Calu3 (cell line): ENCODE measurements around the gene MCF2L2. TPM values are rescaled to one million over a fixed set of nuclear protein-coding genes. Genes with fewer than 3 reads are reported as not detected.

Experiments
- BruUV-seq: library from RNA; stranded (reverse); fragments of 400-500 nt; replicated peaks from 2 replicates; lab custom pipeline; 2021; lab: Mats Ljungman, UMichigan
- CTCF ChIA-PET: fragments of 300-600 bp; sonication (Branson Sonifier 250); formaldehyde crosslinking; loops from one replicate; lab custom pipeline; 2022; ENCODE audit warnings: antibody characterized with exemption; lab: Charles Lee
- DNase-seq: peaks from one replicate; pipeline ENCODE4 v3.0.0; 2022
- H3K27ac Mint-ChIP-seq: one replicate; pipeline ENCODE4 v1.8.0; 2022; ENCODE audit warnings: mixed read lengths; ENCODE audit not compliant: unreplicated experiment
- H3K27me3 Mint-ChIP-seq: one replicate; pipeline ENCODE4 v1.8.0; 2022; ENCODE audit warnings: mixed read lengths; ENCODE audit not compliant: unreplicated experiment
- H3K36me3 Mint-ChIP-seq: one replicate; pipeline ENCODE4 v1.8.0; 2022; ENCODE audit warnings: mild to moderate bottlenecking, moderate library complexity, mixed read lengths; ENCODE audit not compliant: insufficient read depth, unreplicated experiment
- H3K4me1 Mint-ChIP-seq: one replicate; pipeline ENCODE4 v1.8.0; 2022; ENCODE audit warnings: mild to moderate bottlenecking, low read depth, mixed read lengths; ENCODE audit not compliant: unreplicated experiment
- H3K4me3 Mint-ChIP-seq: one replicate; pipeline ENCODE4 v1.8.0; 2022; ENCODE audit warnings: mild to moderate bottlenecking, low read depth, moderate library complexity, mixed read lengths; ENCODE audit not compliant: unreplicated experiment
- H3K9me3 Mint-ChIP-seq: one replicate; pipeline ENCODE4 v1.8.0; 2022; ENCODE audit warnings: low read depth, mixed read lengths; ENCODE audit not compliant: unreplicated experiment
- intact Hi-C: fragments of 100-400 bp; cut with micrococcal nuclease; formaldehyde crosslinking; loops from one replicate; pipeline ENCODE4 v1.10.0; 2022; ENCODE audit not compliant: unreplicated experiment
- total RNA-seq: library from RNA; stranded (reverse); gene quantifications from 2 replicates; pipeline ENCODE4 v1.2.3, GENCODE V29; 2022
- TF ChIP-seq, protein P1 (sequence below): fragments of 200-600 bp; IDR thresholded peaks from one replicate; pipeline ENCODE4 v1.8.0; 2022; ENCODE audit warnings: antibody characterized with exemption; ENCODE audit not compliant: unreplicated experiment

MCF2L2 gene
- total RNA-seq, 1 experiment from 2014 or later, result 0.35 TPM

DNA sequence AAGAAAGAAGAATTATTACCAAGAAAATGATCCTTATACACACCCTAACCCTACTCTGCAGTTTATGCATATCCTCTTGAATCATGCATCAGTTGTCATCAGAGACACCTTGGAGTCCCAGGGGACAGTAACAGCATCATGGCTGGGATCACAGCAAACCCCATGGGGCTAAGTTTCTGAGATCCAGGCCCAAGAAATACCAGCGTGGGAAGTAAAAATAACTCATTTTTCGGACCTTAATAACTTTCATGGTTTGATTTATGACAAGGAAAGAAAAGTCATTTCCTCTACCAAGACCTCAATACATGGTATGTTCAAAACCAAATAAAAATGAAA, 214.2 kb downstream of the MCF2L2 start:
- Mint-ChIP-seq H3K36me3 (no peaks in the 10 kb centered on the region), H3K4me3 (no peak overlapping the region), H3K4me1 (peaks cover 14% of the 10 kb centered on the region), H3K27ac (no peak overlapping the region), H3K27me3 (no peaks in the 10 kb centered on the region), H3K9me3 (no peaks in the 10 kb centered on the region)
- intact Hi-C loops, result no loop called here
- CTCF ChIA-PET, result no interaction called here
- TF ChIP-seq, protein P1, sequence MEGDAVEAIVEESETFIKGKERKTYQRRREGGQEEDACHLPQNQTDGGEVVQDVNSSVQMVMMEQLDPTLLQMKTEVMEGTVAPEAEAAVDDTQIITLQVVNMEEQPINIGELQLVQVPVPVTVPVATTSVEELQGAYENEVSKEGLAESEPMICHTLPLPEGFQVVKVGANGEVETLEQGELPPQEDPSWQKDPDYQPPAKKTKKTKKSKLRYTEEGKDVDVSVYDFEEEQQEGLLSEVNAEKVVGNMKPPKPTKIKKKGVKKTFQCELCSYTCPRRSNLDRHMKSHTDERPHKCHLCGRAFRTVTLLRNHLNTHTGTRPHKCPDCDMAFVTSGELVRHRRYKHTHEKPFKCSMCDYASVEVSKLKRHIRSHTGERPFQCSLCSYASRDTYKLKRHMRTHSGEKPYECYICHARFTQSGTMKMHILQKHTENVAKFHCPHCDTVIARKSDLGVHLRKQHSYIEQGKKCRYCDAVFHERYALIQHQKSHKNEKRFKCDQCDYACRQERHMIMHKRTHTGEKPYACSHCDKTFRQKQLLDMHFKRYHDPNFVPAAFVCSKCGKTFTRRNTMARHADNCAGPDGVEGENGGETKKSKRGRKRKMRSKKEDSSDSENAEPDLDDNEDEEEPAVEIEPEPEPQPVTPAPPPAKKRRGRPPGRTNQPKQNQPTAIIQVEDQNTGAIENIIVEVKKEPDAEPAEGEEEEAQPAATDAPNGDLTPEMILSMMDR, result no peak
- BruUV-seq, result no TSS peak
- DNase-seq, result no peak

DNA sequence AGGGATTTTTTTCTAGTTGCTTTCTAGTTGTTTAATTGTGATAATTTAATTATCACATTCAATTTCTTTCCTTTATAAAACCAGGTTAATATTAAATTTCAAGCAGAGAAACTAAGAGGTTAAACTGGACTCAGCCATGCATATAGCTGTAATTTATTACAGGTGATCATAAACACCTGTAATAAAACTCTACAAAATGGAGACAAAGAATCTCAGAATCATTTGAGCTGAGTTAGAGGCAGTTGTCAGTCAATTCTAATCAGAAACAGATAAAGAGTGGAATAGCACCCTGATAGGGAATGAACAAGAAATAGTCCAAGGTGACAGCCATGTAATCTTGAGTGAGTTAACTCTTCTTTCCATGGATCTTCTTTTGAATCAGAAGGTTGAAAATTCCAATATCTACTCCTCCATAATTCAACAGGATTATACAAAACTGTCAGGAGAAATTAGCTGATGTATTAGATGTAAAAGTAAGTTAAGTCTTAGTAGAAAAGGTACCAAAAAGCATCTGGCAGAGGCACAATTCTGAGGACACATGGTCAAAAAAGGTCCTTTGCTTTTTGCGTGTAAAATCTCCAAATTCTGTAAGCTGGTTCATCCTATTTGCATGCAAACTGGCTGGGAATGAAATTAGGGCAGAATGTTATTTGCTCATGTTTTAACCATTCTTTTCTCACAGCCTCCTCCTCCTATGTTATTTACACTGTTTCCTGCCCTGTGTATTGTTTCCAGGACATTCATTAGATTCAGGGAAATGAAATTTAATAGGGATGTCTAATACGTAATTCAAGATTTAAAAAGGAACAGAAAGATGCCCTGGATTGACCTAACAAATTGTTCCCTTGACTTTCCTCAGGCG, 214.8 kb downstream of the MCF2L2 start:
- H3K36me3 Mint-ChIP-seq, result no peaks in the 10 kb centered on the region
- no peak overlapping the region for H3K4me3 Mint-ChIP-seq
- intact Hi-C loops, result no loop called here
- H3K4me1 Mint-ChIP-seq, result peaks cover 14% of the 10 kb centered on the region
- no peak for DNase-seq
- no peaks in the 10 kb centered on the region for H3K27me3 Mint-ChIP-seq
- TF ChIP-seq, protein P1, result no peak
- CTCF ChIA-PET, result no interaction called here
- H3K27ac Mint-ChIP-seq, result no peak overlapping the region
- no peaks in the 10 kb centered on the region for H3K9me3 Mint-ChIP-seq
- no TSS peak for BruUV-seq

DNA sequence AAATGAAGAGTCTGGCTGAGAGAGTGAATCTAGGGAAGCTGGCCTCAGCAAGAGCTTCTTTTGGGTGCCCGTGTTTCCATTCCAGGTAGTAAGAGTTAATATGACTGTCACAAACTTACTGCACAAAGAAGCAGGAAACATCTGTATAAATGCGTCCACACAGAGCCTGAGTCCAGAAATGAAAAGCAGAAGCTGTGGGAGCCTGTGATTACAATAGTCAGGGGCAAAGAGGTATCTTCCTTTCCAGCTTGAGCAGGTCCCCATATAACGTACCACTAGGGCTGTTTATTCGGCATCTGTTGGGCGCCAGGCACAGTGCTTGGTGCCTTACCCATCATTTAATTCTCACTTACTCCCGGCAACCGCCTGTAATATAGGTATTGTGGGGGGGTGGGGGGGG, 215.9 kb downstream of the MCF2L2 start:
- DNase-seq, result no peak
- TF ChIP-seq, protein P1, result no peak
- H3K9me3 Mint-ChIP-seq, result no peaks in the 10 kb centered on the region
- BruUV-seq, result no TSS peak
- H3K36me3 Mint-ChIP-seq, result no peaks in the 10 kb centered on the region
- H3K27ac Mint-ChIP-seq, result no peak overlapping the region
- no peaks in the 10 kb centered on the region for H3K27me3 Mint-ChIP-seq
- CTCF ChIA-PET, result no interaction called here
- intact Hi-C loops, result no loop called here
- H3K4me1 Mint-ChIP-seq, result peaks cover 14% of the 10 kb centered on the region
- H3K4me3 Mint-ChIP-seq, result no peak overlapping the region

DNA sequence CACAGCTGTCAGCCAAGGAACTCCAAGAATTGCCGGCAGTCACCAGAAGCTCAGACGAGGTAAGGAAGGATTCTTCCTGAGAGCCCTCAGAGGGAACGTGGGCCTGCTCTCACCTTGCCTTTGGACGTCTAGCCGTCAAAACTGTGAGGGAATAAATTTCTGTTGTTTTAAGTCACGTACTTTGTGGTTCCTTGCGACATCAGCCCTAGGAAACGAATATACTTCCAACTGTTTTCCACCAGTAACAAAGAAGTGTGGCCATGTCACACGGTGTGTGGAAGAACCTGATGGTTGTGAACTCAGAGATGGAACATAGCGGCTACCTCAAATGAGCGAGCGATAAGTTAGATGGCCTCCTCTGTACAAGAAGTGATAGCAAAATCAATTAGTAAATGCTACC, 216.3 kb downstream of the MCF2L2 start:
- Mint-ChIP-seq H3K27me3 (no peaks in the 10 kb centered on the region), H3K4me3 (no peak overlapping the region), H3K27ac (no peak overlapping the region), H3K9me3 (no peaks in the 10 kb centered on the region), H3K4me1 (peaks cover 14% of the 10 kb centered on the region), H3K36me3 (no peaks in the 10 kb centered on the region)
- CTCF ChIA-PET, result no interaction called here
- TF ChIP-seq, protein P1, result no peak
- DNase-seq, result no peak
- BruUV-seq, result no TSS peak
- intact Hi-C loops, result no loop called here
